HG03457 (cell line): Measurements from ENCODE around the gene RAD51.

Experiments
- ATAC-seq: cut with Tn5 transposase; IDR thresholded peaks from one replicate; pipeline ENCODE4 v1.9.1; 2021; ENCODE audit warnings: moderate number of reproducible peaks; ENCODE audit not compliant: unreplicated experiment

The RAD51 gene

GRCh38 chr15:40721701-40722100, 26.7 kb downstream of the RAD51 start:
- no peak for ATAC-seq

- no peak for ATAC-seq
Measured at GRCh38 chr15:40722354-40722753, 27.4 kb downstream of the RAD51 start.

- ATAC-seq: no peak
Measured at GRCh38 chr15:40722934-40723333, 28.0 kb downstream of the RAD51 start.

DNA sequence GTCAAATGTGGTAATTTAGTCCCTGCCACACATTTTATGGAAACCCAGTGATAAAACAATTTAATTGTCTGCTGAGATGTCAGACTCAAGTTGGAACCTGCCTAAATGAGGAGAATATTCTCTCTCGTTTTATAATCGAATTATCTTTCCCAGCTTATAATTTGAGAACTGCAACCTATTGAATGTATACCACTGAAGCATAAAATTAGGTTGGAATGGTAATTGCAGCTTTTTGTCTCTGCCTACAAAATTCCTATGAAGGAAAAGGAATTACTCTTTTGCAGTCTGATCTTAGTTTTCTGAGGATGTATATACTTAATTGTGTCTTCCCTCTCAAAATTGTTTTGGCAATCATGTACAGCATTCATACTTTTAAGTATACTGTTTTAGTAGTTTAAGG, 28.9 kb downstream of the RAD51 start:
- no peak for ATAC-seq

DNA sequence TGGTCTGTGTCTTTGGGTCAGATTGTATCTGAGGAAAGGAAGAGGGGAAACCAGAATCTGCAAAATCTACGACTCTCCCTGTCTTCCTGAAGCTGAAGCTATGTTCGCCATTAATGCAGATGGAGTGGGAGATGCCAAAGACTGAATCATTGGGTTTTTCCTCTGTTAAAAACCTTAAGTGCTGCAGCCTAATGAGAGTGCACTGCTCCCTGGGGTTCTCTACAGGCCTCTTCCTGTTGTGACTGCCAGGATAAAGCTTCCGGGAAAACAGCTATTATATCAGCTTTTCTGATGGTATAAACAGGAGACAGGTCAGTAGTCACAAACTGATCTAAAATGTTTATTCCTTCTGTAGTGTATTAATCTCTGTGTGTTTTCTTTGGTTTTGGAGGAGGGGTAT, 36.1 kb downstream of the RAD51 start:
- ATAC-seq: no peak

- ATAC-seq: no peak
Measured at GRCh38 chr15:40736575-40736974, 41.6 kb downstream of the RAD51 start.

GRCh38 chr15:40737048-40737447, 42.1 kb downstream of the RAD51 start:
- ATAC-seq: no peak

GRCh38 chr15:40739047-40739446, 44.1 kb downstream of the RAD51 start:
- ATAC-seq: no peak

GRCh38 chr15:40739854-40740253, 44.9 kb downstream of the RAD51 start:
- ATAC-seq: no peak

GRCh38 chr15:40743485-40743901, 48.5 kb downstream of the RAD51 start:
- no peak for ATAC-seq

GRCh38 chr15:40743921-40744814, 49.2 kb downstream of the RAD51 start:
- ATAC-seq: no peak

DNA sequence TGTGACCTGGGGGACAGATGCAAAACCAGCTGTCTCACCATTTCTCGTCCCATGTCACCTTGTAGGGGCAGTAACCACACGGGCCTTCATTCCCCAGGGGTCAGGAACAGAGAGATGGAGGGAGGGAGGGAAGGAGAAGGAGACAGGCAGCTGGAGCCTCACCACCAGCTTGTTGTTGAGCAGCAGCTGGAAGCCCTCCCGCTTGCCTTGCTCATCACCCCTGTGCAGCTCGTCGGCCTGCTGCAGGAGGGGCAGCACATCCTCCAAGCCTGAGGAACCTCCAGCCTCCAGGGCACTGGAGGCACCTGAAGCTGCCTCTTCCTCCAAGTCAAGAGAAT, 49.8 kb downstream of the RAD51 start:
- no peak for ATAC-seq

GRCh38 chr15:40746916-40747418, 52.0 kb downstream of the RAD51 start:
- ATAC-seq: no peak

DNA sequence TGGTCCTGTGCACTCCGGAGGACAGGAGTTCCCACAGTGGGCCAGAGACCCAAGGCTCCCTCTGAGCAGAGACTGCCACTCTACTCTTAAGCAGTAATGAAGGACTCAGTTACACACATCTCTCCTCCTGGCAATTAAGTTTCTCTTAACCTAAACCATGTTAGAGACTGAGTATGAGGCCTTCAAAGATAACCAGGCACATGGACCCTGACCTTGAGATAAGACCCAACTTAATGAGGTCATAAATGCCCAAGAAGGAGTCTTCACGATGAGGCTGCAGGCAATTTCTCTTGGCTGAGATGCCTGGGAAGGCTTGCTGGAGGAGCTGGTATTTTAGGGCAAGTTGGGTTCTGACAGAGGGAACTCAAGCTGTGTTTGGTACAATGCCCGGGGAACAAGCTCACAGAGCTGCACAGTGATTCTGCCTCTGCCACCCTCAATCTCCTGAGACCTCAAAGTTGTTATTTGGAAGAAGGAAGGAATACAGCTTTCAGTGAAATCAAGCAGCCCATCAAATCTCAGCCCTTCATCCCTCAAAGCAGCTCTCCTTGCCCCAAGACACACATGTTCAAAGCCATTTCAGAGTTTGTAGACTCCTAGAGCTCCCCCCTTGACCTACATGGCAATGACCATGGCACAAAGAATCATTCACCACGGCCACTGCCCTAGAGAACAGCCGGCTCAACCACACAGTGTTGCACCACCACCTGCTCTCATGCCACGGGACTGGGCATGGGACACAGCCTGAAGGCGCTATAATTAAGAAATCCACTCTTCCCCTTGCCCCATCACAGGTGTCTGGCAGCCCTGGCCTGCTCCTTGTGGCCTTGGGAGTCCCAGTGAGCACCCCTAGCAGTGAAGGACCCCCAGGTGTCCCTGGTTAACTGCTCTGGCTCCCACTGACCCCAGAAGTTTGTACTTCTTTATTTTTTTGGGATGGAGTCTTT, 53.0 kb downstream of the RAD51 start:
- ATAC-seq: no peak

DNA sequence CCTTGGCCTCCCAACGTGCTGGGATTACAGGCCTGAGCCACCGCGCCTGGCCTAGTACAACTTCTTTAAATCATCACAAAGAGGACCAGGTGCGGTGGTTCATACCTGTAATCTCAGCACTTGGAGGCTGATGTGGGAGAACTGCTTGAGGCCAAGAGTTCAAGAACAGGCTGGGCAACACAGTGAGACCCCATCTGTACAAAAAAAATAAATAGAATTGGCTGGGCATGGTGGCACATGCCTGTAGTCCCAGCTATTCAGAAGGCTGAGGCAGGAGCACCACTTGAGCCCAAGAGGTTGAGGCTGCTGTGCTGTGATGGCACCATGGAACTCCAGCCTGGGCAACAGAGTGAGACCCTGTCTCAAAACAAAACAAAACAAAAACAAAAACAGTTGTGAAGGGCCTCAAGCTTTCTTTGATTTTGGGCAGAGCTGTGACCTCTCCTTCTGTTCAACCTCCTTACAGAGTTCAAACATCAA, 54.2 kb downstream of the RAD51 start:
- ATAC-seq: no peak

GRCh38 chr15:40750885-40751284, 55.9 kb downstream of the RAD51 start:
- no peak for ATAC-seq

DNA sequence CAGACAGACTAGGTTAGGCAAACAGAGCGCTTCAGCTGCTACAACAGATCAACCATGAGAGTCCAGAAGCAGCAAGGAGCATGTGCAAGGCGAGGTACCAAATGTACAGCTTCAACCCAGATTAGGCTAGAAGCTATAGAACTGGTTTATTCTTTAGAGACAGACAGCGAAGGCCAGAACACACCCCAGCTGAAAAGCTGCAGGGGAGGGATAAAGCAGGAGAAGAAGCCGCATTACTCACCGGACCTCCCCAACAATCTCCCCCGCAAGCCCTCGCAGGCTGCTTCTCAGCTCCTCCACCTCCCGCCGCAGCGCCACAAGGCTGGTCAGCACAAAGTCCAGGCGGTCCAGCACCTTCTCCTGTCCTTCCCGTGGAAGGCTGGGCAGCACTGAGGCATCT, 56.8 kb downstream of the RAD51 start:
- no peak for ATAC-seq

GRCh38 chr15:40754574-40754882, 59.6 kb downstream of the RAD51 start:
- ATAC-seq: no peak

DNA sequence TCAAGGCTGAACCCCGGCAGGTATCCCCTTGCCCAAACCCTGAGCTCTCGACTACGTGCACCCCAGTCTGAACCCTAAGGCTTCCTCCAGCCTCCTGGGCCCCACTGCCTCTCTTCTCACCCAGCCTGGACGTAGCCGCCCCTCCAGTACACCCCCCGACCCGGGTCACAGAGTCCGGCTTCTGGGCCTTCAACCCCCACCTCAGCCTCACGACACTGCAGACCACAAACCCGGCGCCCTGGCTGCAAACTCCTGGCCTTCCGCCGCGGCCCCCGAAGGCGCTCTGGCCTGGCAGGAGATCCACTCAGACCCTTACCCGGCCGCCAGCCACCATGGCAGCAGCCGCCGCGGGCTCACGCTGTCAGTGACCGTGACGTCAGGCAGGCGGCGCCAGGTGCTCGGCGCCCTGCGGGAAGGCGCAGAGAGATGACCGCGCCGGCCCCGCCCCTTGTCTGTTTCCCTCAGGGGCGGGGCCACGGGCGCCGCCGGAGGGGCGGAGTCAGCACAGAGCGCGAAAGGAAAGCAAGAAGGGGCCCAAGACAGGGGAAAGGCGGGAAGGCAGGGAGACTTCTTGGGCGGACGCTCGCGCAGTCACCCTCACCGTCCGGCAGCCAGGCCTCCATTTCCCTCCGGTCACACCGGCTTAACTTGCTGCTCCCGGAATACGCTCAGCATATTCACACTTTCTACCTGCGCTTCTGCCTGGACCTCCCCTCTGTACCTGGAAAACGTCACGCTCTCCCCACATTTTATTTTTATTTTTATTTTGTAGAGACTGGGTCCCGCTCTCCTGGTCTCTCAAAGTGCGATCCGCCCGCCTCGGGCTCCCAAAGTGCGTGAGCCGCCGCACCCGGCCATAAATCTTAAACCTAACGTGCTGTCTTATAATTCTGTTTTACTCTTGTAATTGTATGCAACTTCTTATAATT, 60.2 kb downstream of the RAD51 start, which contains the start of gene RMDN3:
TSS of gene RMDN3 (minus strand) at position 372 of the 929 bp plus-strand sequence. CDS start 471 bp downstream, outside the sequence.
- ATAC-seq: peak; percentile 78

DNA sequence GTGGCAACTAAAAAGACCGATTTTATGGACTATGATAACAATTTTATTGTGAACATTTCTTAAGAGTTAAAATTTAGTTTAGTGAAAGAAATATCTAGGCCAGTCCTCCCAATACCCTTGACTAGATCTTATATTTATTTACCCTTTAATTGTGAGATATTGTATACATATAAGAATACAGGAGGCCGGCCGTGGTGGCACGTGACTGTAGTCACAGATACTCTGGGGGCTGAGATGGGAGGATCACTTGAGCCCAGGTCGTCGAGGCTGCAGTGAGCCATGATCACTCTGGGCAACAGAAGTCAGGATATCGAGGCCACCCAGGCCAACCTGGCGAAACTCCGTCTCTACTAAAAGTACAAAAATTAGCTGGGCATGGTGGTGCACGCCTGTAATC, 60.8 kb downstream of the RAD51 start:
- no peak for ATAC-seq
